ENCODE data around the gene PRKACG. TPM values are rescaled to one million over a fixed set of nuclear protein-coding genes. Genes with fewer than 3 reads are reported as not detected.

PRKACG gene
- total RNA-seq, 4 donors from 2014 or later: not detected

DNA sequence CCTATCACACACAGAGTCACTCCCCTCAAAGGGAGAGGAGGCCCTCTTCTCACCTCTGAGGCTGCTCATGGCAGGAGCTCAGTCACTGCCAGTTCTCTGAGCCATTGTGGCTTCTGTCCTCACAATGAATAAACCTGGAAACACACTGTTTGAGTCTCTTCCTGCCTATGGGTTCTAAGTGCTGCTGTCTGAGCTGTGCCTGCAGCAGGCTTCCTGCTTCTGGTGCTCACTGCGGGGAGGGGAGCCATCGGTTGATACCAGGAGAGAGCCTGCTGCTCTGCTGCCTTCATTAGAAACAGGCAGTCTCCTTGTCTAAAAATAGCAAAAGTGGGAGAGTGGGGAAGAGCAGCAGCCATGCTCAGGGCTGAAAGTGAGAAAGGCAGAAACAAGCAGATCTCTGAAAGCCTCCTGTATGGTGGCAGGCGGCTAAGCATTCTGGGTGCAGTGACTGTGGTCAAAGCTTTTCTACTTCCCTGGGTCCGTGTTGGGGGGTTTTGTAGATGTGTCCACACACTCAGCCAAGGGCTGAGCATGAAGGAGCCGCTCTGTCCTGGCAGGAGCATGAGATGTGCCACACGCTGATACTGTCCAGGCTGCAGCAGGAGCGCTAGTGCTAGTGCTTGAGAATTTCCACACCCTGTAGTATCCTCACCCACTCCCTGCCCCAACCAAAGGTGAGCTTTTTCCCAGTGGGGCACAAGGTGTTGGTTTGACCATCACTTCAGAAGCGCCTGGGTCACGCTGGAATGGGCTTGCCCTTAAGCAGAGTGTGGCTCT lies 34.2 kb downstream of the PRKACG start:
- 68 to 71% methylated on average over 8 to 9 of the region's 9 CpGs for WGBS, 2 donors
- Histone ChIP-seq H3K27me3 (no peaks in the 10 kb centered on the region), H3K27ac (no peak overlapping the region), H3K4me3 (no peak overlapping the region), H3K36me3 (no peaks in the 10 kb centered on the region), H3K9me3 (no peaks in the 10 kb centered on the region), H3K4me1 (peaks cover 0 to 5% (median 0%) of the 10 kb centered on the region in 4 donors)
- TF ChIP-seq POLR2A (IDR thresholded peaks at IDR 0.05): no peak
- TF ChIP-seq, protein P1, sequence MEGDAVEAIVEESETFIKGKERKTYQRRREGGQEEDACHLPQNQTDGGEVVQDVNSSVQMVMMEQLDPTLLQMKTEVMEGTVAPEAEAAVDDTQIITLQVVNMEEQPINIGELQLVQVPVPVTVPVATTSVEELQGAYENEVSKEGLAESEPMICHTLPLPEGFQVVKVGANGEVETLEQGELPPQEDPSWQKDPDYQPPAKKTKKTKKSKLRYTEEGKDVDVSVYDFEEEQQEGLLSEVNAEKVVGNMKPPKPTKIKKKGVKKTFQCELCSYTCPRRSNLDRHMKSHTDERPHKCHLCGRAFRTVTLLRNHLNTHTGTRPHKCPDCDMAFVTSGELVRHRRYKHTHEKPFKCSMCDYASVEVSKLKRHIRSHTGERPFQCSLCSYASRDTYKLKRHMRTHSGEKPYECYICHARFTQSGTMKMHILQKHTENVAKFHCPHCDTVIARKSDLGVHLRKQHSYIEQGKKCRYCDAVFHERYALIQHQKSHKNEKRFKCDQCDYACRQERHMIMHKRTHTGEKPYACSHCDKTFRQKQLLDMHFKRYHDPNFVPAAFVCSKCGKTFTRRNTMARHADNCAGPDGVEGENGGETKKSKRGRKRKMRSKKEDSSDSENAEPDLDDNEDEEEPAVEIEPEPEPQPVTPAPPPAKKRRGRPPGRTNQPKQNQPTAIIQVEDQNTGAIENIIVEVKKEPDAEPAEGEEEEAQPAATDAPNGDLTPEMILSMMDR (IDR thresholded peaks at IDR 0.05): no peak
- no peak for TF ChIP-seq EP300 (IDR thresholded peaks at IDR 0.05)
- no peak for DNase-seq (ENCODE audit: low spot score in 2 of 2)

DNA sequence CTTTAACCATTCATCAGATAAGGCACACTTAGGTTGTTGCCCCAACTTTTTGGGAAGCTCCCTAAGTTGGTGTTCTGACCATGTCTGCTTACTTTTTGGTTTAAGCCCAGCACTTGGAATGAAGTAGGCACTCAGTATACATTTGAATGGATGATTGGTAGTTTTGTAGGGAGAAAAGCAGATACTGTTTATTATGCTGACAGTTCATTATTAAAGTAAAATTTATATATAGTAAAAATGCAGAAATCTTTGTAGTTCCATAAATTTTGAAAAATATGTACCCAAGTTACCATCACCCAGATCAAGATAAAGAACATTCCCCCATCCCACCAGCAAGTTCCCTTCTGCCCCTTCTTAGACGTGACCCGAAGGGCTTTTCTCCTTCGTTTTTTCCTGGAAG lies 35.4 kb downstream of the PRKACG start:
- WGBS, 2 donors: 88 to 92% methylated on average over 3 of the region's 3 CpGs
- no peaks in the 10 kb centered on the region for H3K36me3 ChIP-seq

DNA sequence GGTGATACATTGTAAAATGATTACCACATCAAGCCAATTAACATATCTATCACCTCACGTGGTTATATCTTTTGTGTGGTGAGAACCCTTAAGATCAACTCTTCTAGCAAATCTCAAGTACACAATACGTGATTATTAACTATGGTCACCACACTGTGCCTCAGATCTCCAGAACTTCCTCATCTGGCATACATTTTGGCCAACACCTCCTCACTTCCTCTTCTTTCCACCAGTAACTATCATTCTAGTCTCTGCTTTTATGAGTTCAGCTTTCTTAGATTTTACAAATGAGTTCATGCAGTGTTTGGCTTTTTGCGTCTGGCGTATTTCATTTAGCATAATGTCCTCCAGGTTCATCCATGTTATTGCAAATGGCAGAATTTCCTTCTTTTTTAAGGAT lies 35.8 kb downstream of the PRKACG start:
- Histone ChIP-seq H3K4me1 (peaks cover 0 to 5% (median 0%) of the 10 kb centered on the region in 4 donors), H3K4me3 (no peak overlapping the region), H3K27ac (no peak overlapping the region), H3K9me3 (no peaks in the 10 kb centered on the region), H3K27me3 (no peaks in the 10 kb centered on the region), H3K36me3 (no peaks in the 10 kb centered on the region)
- no peak for TF ChIP-seq POLR2A (IDR thresholded peaks at IDR 0.05)
- WGBS, 2 donors: 83 to 87% methylated on average over 4 of the region's 4 CpGs
- DNase-seq (ENCODE audit: low spot score in 2 of 2): no peak

More for the DNA sequence above, 35.4 kb downstream of the PRKACG start:
- no peak overlapping the region for H3K27ac ChIP-seq
- H3K4me1 ChIP-seq: peaks cover 0 to 5% (median 0%) of the 10 kb centered on the region in 4 donors
- H3K9me3 ChIP-seq: no peaks in the 10 kb centered on the region
- no peak for TF ChIP-seq POLR2A (IDR thresholded peaks at IDR 0.05)
- TF ChIP-seq, protein P1 (IDR thresholded peaks at IDR 0.05): no peak
- TF ChIP-seq EP300 (IDR thresholded peaks at IDR 0.05): no peak
- no peak overlapping the region for H3K4me3 ChIP-seq
- DNase-seq (ENCODE audit: low spot score in 2 of 2): no peak
- no peaks in the 10 kb centered on the region for H3K27me3 ChIP-seq

DNA sequence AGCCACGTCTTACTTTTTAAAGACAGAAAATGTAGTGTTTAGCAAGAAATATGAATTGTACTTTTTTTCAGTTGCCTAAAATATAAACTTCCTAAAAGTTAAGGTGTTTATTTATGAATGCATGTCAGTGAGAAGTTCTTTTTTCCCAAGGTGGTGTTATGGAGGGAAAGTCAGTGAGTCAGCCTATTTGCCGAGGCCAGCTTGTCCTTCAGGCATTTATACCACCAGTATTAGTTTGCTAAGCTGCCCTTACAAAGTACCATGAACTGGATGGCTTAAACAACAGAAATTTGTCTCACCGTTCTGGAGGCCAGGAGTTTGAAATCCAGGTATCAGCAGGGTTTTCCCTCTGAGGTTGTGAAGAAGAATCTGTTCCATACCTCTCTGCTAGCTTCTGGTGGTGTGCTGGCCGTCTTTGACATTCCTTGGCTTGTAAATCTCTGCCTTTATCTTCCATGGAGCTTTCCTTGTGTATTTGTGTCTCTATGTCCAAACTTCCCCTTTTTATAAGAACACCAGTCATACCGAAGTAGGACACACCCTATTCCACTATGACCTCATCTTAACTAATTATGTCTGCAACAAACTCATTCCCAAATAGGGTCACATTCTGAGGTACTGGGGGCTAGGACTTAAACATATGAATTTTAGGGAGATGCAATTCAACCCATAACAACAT lies 38.4 kb downstream of the PRKACG start:
- peak in 1 of 2 donors; percentile 46 for TF ChIP-seq EP300 (IDR thresholded peaks at IDR 0.05)
- TF ChIP-seq POLR2A (IDR thresholded peaks at IDR 0.05): no peak
- TF ChIP-seq, protein P1 (IDR thresholded peaks at IDR 0.05): no peak
- Histone ChIP-seq H3K27ac (peak overlapping the region in 2 of 4 donors; percentile 30 to 42), H3K4me3 (peak overlapping the region in 1 of 4 donors; percentile 37), H3K9me3 (no peaks in the 10 kb centered on the region), H3K36me3 (no peaks in the 10 kb centered on the region), H3K4me1 (peaks cover 0 to 5% (median 0%) of the 10 kb centered on the region in 4 donors), H3K27me3 (no peaks in the 10 kb centered on the region)
- WGBS, 2 donors: 58 to 62% methylated on average over 5 of the region's 5 CpGs
- DNase-seq (ENCODE audit: low spot score in 2 of 2): no peak

DNA sequence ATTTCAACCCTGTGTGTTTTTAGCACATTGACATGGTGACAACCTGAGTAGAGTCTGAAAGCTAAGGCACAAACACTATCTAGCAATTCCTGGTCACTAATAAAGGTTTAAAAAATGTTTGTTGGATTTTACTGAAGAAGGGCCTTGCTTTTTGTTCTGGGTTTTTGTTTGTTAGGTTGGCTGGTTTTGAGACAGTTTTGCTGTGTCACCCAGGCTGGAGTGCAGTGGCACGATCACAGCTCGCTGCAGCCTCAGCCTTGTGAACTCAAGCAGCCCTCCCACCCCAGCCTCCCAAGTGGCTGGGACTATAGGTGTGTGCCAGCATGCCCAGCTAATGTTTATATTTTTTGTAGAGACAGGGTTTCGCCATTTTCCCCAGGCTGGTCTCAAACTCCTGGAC lies 39.0 kb downstream of the PRKACG start:
- H3K9me3 ChIP-seq: no peaks in the 10 kb centered on the region
- H3K4me1 ChIP-seq: peaks cover 0 to 5% (median 0%) of the 10 kb centered on the region in 4 donors
- no peaks in the 10 kb centered on the region for H3K27me3 ChIP-seq
- H3K36me3 ChIP-seq: no peaks in the 10 kb centered on the region
- no peak for DNase-seq (ENCODE audit: low spot score in 2 of 2)
- 78 to 83% methylated on average over 3 of the region's 3 CpGs for WGBS, 2 donors
- H3K4me3 ChIP-seq: peak overlapping the region in 2 of 4 donors; percentile 3 to 37
- TF ChIP-seq, protein P1 (IDR thresholded peaks at IDR 0.05): no peak
- no peak for TF ChIP-seq EP300 (IDR thresholded peaks at IDR 0.05)
- TF ChIP-seq POLR2A (IDR thresholded peaks at IDR 0.05): no peak
- peak overlapping the region in 2 of 4 donors; percentile 30 to 42 for H3K27ac ChIP-seq

All from tibial nerve (tissue), 4 donors.